H1 (cell line): ENCODE data around the gene ADAMTS15. TPM values are rescaled to one million over a fixed set of nuclear protein-coding genes. Genes with fewer than 3 reads are reported as not detected.

ENCODE experiments used
- CTCF ChIA-PET: fragments of 300-600 bp; sonication (Branson Sonifier 250); formaldehyde crosslinking; loops from one replicate; lab custom pipeline; 2021; ENCODE audit not compliant: partially characterized antibody; lab: Charles Lee
- POLR2A ChIA-PET: fragments of 300-600 bp; sonication (Branson Sonifier 250); formaldehyde crosslinking; loops from one replicate; lab custom pipeline; 2021; ENCODE audit warnings: inconsistent platforms; ENCODE audit not compliant: partially characterized antibody; lab: Charles Lee
- DNase-seq, 2 experiments: peaks; one replicate each; pipeline versions ENCODE4 v3.0.0 to v3.0.0-alpha.2; 2010 to 2022; ENCODE audit warnings: low spot score in 2 of 2, low read depth in 1 of 2, mixed read lengths in 1 of 2
- FAIRE-seq: peaks from 2 replicates; lab custom pipeline; 2011; peaks lifted over from hg19 to GRCh38; lab: Jason Lieb, UNC
- H2AFZ ChIP-seq: 2 replicates; pipeline ENCODE4 v1.8.1; 2012; ENCODE audit warnings: low read length, inconsistent platforms
- H2AK5ac ChIP-seq: 2 replicates; pipeline ENCODE4 v1.6.1; 2013; ENCODE audit warnings: low read depth, low read length
- H2BK120ac ChIP-seq: replicated peaks from 2 replicates; pipeline ENCODE3; 2013; ENCODE audit warnings: low read depth, low read length, inconsistent platforms
- H2BK12ac ChIP-seq: 2 replicates; pipeline ENCODE4 v1.6.1; 2013; ENCODE audit warnings: low read depth, low read length
- H2BK15ac ChIP-seq: 2 replicates; pipeline ENCODE4 v1.6.1; 2013; ENCODE audit warnings: low read length
- H2BK20ac ChIP-seq: 2 replicates; pipeline ENCODE4 v1.6.1; 2013; ENCODE audit warnings: low read length
- H2BK5ac ChIP-seq: 2 replicates; pipeline ENCODE4 v1.6.1; 2013; ENCODE audit warnings: low read depth, low read length
- H3K14ac ChIP-seq: 2 replicates; pipeline ENCODE4 v1.6.1; 2013; ENCODE audit warnings: inconsistent platforms; ENCODE audit not compliant: insufficient read length
- H3K18ac ChIP-seq: 2 replicates; pipeline ENCODE4 v1.6.1; 2013; ENCODE audit warnings: low read length; ENCODE audit errors: extremely low read depth
- H3K23ac ChIP-seq: 2 replicates; pipeline ENCODE4 v1.6.1; 2013; ENCODE audit warnings: inconsistent platforms; ENCODE audit not compliant: insufficient read length
- H3K23me2 ChIP-seq: 2 replicates; pipeline ENCODE4 v1.6.1; 2013; ENCODE audit warnings: low read depth, low read length
- H3K27ac ChIP-seq: 2 replicates; pipeline ENCODE4 v1.6.1; 2011; ENCODE audit warnings: low read depth, low read length, inconsistent platforms
- H3K27me3 ChIP-seq, 4 experiments: replicated peaks in 1 of 4; 1 replicate in 1 of 4; 2 replicates in 3 of 4; pipeline versions ENCODE4 v1.6.1 to v1.8.1; 2011 to 2013; ENCODE audit warnings: low read length in 3 of 4, mild to moderate bottlenecking in 3 of 4, inconsistent platforms in 2 of 4, mixed read lengths in 2 of 4, moderate library complexity in 1 of 4; ENCODE audit not compliant: control insufficient read depth in 3 of 4, insufficient read depth in 3 of 4; ENCODE audit errors: extremely low read depth in 1 of 4
- H3K36me3 ChIP-seq, 4 experiments: 2 replicates each; pipeline versions ENCODE4 v1.6.1 to v1.8.1; 2011 to 2013; ENCODE audit warnings: mild to moderate bottlenecking in 4 of 4, low read length in 3 of 4, moderate library complexity in 2 of 4, control low read depth in 1 of 4, inconsistent platforms in 1 of 4; ENCODE audit not compliant: insufficient read depth in 4 of 4, control insufficient read depth in 2 of 4
- H3K4ac ChIP-seq: replicated peaks from 2 replicates; pipeline ENCODE3; 2013; ENCODE audit warnings: low read length, low read depth, mixed read lengths, inconsistent platforms; ENCODE audit not compliant: insufficient read length
- H3K4me1 ChIP-seq, 4 experiments: replicated peaks in 1 of 4; 1 replicate in 1 of 4; 2 replicates in 3 of 4; pipeline versions ENCODE4 v1.6.1 to v1.8.1; 2011 to 2013; ENCODE audit warnings: low read length in 3 of 4, inconsistent platforms in 2 of 4, mixed read lengths in 1 of 4; ENCODE audit not compliant: insufficient read depth in 4 of 4, control insufficient read depth in 3 of 4
- H3K4me2 ChIP-seq, 2 experiments: 2 replicates each; pipeline versions ENCODE4 v1.6.1 to v1.8.1; 2011 to 2013; ENCODE audit warnings: low read depth in 2 of 2, low read length in 2 of 2, control low read depth in 1 of 2, inconsistent platforms in 1 of 2, mild to moderate bottlenecking in 1 of 2; ENCODE audit not compliant: insufficient read depth in 1 of 2
- H3K4me3 ChIP-seq, 4 experiments: fragments of 200-600, 300-600 bp in 1 of 4; sonication (generic), shearing (Covaris generic), sonication (Bioruptor Twin) in 1 of 4; 2 replicates each; pipeline versions ENCODE4 v1.5.1 to v1.8.1; 2011 to 2016; ENCODE audit warnings: low read length in 4 of 4, low read depth in 3 of 4, control low read depth in 2 of 4, inconsistent platforms in 2 of 4, mild to moderate bottlenecking in 2 of 4, mixed read lengths in 1 of 4, moderate library complexity in 1 of 4; ENCODE audit not compliant: insufficient read depth in 2 of 4; ENCODE audit errors: extremely low read depth in 1 of 4
- H3K56ac ChIP-seq: replicated peaks from 2 replicates; pipeline ENCODE3; 2013; ENCODE audit warnings: low read depth, mild to moderate bottlenecking, mixed read lengths, low read length, inconsistent platforms; ENCODE audit not compliant: insufficient read length
- H3K79me1 ChIP-seq: 2 replicates; pipeline ENCODE4 v1.6.1; 2013; ENCODE audit warnings: low read depth, low read length, control low read depth
- H3K79me2 ChIP-seq, 2 experiments: 2 replicates each; pipeline versions ENCODE4 v1.6.1 to v1.8.1; 2012 to 2013; ENCODE audit warnings: low read length in 2 of 2, mild to moderate bottlenecking in 2 of 2, inconsistent platforms in 1 of 2; ENCODE audit not compliant: insufficient read depth in 2 of 2, control insufficient read depth in 1 of 2
- H3K9ac ChIP-seq, 4 experiments: replicated peaks in 1 of 4; 1 replicate in 1 of 4; 2 replicates in 3 of 4; pipeline versions ENCODE4 v1.6.1 to v1.8.1; 2011 to 2013; ENCODE audit warnings: low read depth in 3 of 4, low read length in 3 of 4, control low read depth in 2 of 4, mild to moderate bottlenecking in 2 of 4, moderate library complexity in 2 of 4, inconsistent platforms in 1 of 4; ENCODE audit errors: extremely low read depth in 1 of 4
- H3K9me3 ChIP-seq, 2 experiments: 2 replicates each; pipeline versions ENCODE4 v1.6.1 to v1.8.1; 2012 to 2013; ENCODE audit warnings: mild to moderate bottlenecking in 2 of 2, moderate library complexity in 2 of 2, control low read depth in 1 of 2, inconsistent platforms in 1 of 2, low read depth in 1 of 2, low read length in 1 of 2, mixed read lengths in 1 of 2; ENCODE audit not compliant: insufficient read depth in 2 of 2
- H4K20me1 ChIP-seq, 2 experiments: replicated peaks in 1 of 2; 2 replicates each; pipeline versions ENCODE3 to v1.8.1; 2011 to 2013; ENCODE audit warnings: inconsistent platforms in 2 of 2, low read length in 2 of 2, mild to moderate bottlenecking in 1 of 2; ENCODE audit not compliant: insufficient read depth in 2 of 2, control insufficient read depth in 1 of 2
- H4K5ac ChIP-seq: 2 replicates; pipeline ENCODE4 v1.6.1; 2013; ENCODE audit warnings: low read length, low read depth, mixed read lengths, inconsistent platforms; ENCODE audit not compliant: insufficient read length
- H4K8ac ChIP-seq: 2 replicates; pipeline ENCODE4 v1.8.0; 2013; ENCODE audit warnings: mild to moderate bottlenecking, moderate library complexity, low read length, inconsistent platforms; ENCODE audit not compliant: insufficient read depth; ENCODE audit errors: extremely low read depth
- H4K91ac ChIP-seq: replicated peaks from 2 replicates; pipeline ENCODE3; 2013; ENCODE audit warnings: low read length, mixed read lengths, inconsistent platforms; ENCODE audit not compliant: insufficient read length
- BCL11A ChIP-seq, 2 experiments: IDR thresholded peaks; one replicate each; pipeline ENCODE4 v1.6.1; 2011; ENCODE audit warnings: low read depth in 2 of 2, low read length in 2 of 2, mild to moderate bottlenecking in 2 of 2
- EZH2 ChIP-seq: fragments of 200-600 bp; sonication (generic); IDR thresholded peaks from 2 replicates; pipeline ENCODE4 v1.7.1; 2012; ENCODE audit warnings: low read depth, mild to moderate bottlenecking, moderate library complexity, low read length, inconsistent platforms; ENCODE audit not compliant: severe bottlenecking
- MAX ChIP-seq: IDR thresholded peaks from 2 replicates; pipeline ENCODE4 v1.6.1; 2012; ENCODE audit warnings: inconsistent platforms
- PHF8 ChIP-seq: fragments of 200-600 bp; sonication (generic); conservative IDR thresholded peaks from 2 replicates; pipeline ENCODE4 v1.7.1; 2012; ENCODE audit warnings: low read depth, mild to moderate bottlenecking, inconsistent platforms, low read length, moderate library complexity
- RNF2 ChIP-seq: fragments of 200-900, 300-1000 bp; sonication (generic); IDR thresholded peaks from 2 replicates; pipeline ENCODE4 v1.7.1; 2016; ENCODE audit warnings: borderline replicate concordance, low read depth, mild to moderate bottlenecking, antibody characterized with exemption, low read length; ENCODE audit not compliant: poor library complexity, severe bottlenecking; ENCODE audit errors: missing control alignments
- RXRA ChIP-seq: IDR thresholded peaks from 2 replicates; pipeline ENCODE4 v1.6.1; 2011; ENCODE audit warnings: low read depth, mild to moderate bottlenecking, low read length, moderate library complexity; ENCODE audit not compliant: insufficient read depth
- SAP30 ChIP-seq: fragments of 300-600 bp; sonication (generic); IDR thresholded peaks from 2 replicates; pipeline ENCODE4 v1.7.1; 2012; ENCODE audit warnings: low read length, moderate library complexity, mild to moderate bottlenecking, inconsistent platforms; ENCODE audit not compliant: insufficient read depth, insufficient replicate concordance
- SP4 ChIP-seq: IDR thresholded peaks from 2 replicates; pipeline ENCODE4 v1.6.1; 2012; ENCODE audit warnings: low read length, inconsistent platforms
- TAF7 ChIP-seq: optimal IDR thresholded peaks from 2 replicates; pipeline ENCODE3; 2011; ENCODE audit warnings: low read depth, mild to moderate bottlenecking, inconsistent platforms, low read length, moderate library complexity, borderline replicate concordance
- USF2 ChIP-seq: IDR thresholded peaks from 2 replicates; pipeline ENCODE4 v1.6.1; 2011; ENCODE audit warnings: low read length, improper control_type of control experiment
- WGBS, 2 experiments: shearing (Covaris generic) in 1 of 2; methylation state at CpG; one replicate each; pipeline versions ENCODE4 v1.1.6 to v1.1.7; 2013 to 2015; ENCODE audit warnings: low lambda C conversion rate in 2 of 2, mixed read lengths in 2 of 2, inconsistent platforms in 1 of 2, low coverage in 1 of 2, missing lambda C conversion rate in 1 of 2; ENCODE audit not compliant: insufficient replicate concordance in 2 of 2, insufficient coverage in 1 of 2, insufficient read length in 1 of 2; ENCODE audit errors: extremely low coverage in 1 of 2, missing lambda C conversion rate in 1 of 2; 5-methylcytosine and 5-hydroxymethylcytosine counted together
- polyA plus RNA-seq, 7 experiments: library from polyadenylated mRNA; depleted of rRNA in 3 of 7; stranded (reverse) in 5 of 7; unstranded in 2 of 7; fragments of >200 nt in 5 of 7; fragments of 200-250 nt in 2 of 7; gene quantifications; 1 replicate in 5 of 7; 2 replicates in 1 of 7; 4 replicates in 1 of 7; pipeline versions ENCODE4 v1.2.1 to v1.2.3, GENCODE V29; 2011 to 2013; ENCODE audit warnings: missing spikeins in 2 of 7, mixed read lengths in 2 of 7
- total RNA-seq: library from RNA; stranded (reverse); fragmentation: NEBNext Ultra II Directional; extraction: Animal tissue kit (Norgen Biotek cat#: 25700); gene quantifications from 2 replicates; pipeline ENCODE4 v1.2.1, GENCODE V29; 2021

The ADAMTS15 gene
- total and polyA plus RNA-seq, 2 of the 8 experiments (the other 6 are each of a cell fraction or from before 2014, with no cell fraction given), result 1.7 to 4.7 TPM

- Histone ChIP-seq H2BK15ac (0 out of 2 replicates have a peak overlapping the region, but pooled peaks have one; percentile 63), H3K4me2 (no peak overlapping the region), H3K23me2 (no peaks in the 10 kb centered on the region; the same call in 1 of the 2 replicates), H3K18ac (peak overlapping the region; percentile 62; the same call in 1 of the 2 replicates), H3K9me3 (no peaks in the 10 kb centered on the region), H3K27ac (no peak overlapping the region), H4K20me1 (no peaks in the 10 kb centered on the region), H2BK12ac (peak overlapping the region; percentile 86; the same call in 1 of the 2 replicates), H4K91ac (peak overlapping the region; percentile 7), H4K8ac (no peak overlapping the region), H3K27me3 (no peaks in the 10 kb centered on the region; a peak in 1 of 7 replicates), H2BK5ac (peak overlapping the region; percentile 20; the same call in 1 of the 2 replicates), H3K36me3 (no peaks in the 10 kb centered on the region), H3K4me1 (peaks cover 6 to 11% (median 7%) of the 10 kb centered on the region in 4 experiments), H2AK5ac (peak overlapping the region; percentile 67; the same call in 1 of the 2 replicates), H3K14ac (no peak overlapping the region), H3K4ac (no peak overlapping the region), H2BK120ac (no peak overlapping the region), H4K5ac (no peak overlapping the region), H3K23ac (no peak overlapping the region), H3K79me1 (no peaks in the 10 kb centered on the region), H3K56ac (no peak overlapping the region), H3K79me2 (no peaks in the 10 kb centered on the region), H2BK20ac (0 out of 2 replicates have a peak overlapping the region, but pooled peaks have one; percentile 13), H2AFZ (no peak overlapping the region), H3K9ac (no peak overlapping the region), H3K4me3 (no peak overlapping the region)
- 88% methylated on average over 6 of the region's 6 CpGs; no CpG with 5 or more reads in 1 of the 2 experiments for WGBS, 2 experiments
- no peak for DNase-seq
- CTCF ChIA-PET, result interaction anchor here (0.8 to 1.4 kb wide), 6 partner anchors 80 to 347 kb away, joined by 3 to 5 read pairs (median 4); no protein-coding TSS in a partner anchor
- POLR2A ChIA-PET, result no interaction called here
- FAIRE-seq, result no peak
- TF ChIP-seq MAX (no peak), RXRA (no peak), SP4 (no peak), EZH2 (no peak), USF2 (no peak), PHF8 (no peak), SAP30 (no peak), BCL11A (IDR thresholded peaks at IDR 0.05; ENCODE audit: low read depth in 2 of 2, low read length in 2 of 2) (no peak), RNF2 (no peak), TAF7 (no peak)
Measured at GRCh38 chr11:130514851-130515250, 66.4 kb downstream of the ADAMTS15 start.
